Stimulated activated effector memory CD8-positive, alpha-beta T cell treated with anti-CD3 and anti-CD28 coated beads, Interleukin-12 subunit alpha, Interleukin-12 subunit beta, amount 100 ng/mL, for 72 hours (primary cell): ENCODE data around the gene SLCO3A1.

Source experiments
- ATAC-seq: fragments of 150-1000 bp; cut with Tn5 transposase; 2 replicates; pipeline ENCODE4 v1.10.0; 2021
- DNase-seq, 2 donors: peaks; one replicate each; pipeline ENCODE4 v3.0.0; 2021 to 2022; ENCODE audit warnings: low spot score in 2 of 2
- H3K27ac Mint-ChIP-seq: one replicate; pipeline ENCODE4 v1.8.0; 2022; ENCODE audit warnings: mild to moderate bottlenecking, mixed read lengths
- H3K36me3 Mint-ChIP-seq: one replicate; pipeline ENCODE4 v1.8.0; 2022; ENCODE audit warnings: mild to moderate bottlenecking, mixed read lengths
- H3K4me1 Mint-ChIP-seq: one replicate; pipeline ENCODE4 v1.8.0; 2022; ENCODE audit warnings: mixed read lengths
- H3K4me3 Mint-ChIP-seq: one replicate; pipeline ENCODE4 v1.8.0; 2022; ENCODE audit warnings: mild to moderate bottlenecking, mixed read lengths
- H3K9me3 Mint-ChIP-seq: one replicate; pipeline ENCODE4 v1.8.0; 2022; ENCODE audit warnings: mixed read lengths

Gene SLCO3A1

GRCh38 chr15:91853948-91854638 lies 585 bp downstream of the SLCO3A1 start:
- DNase-seq (peak; percentile 46 to 74), ATAC-seq (peak; percentile 25)
- H3K4me3 Mint-ChIP-seq = peak overlapping the region; percentile 75
- peaks cover 70% of the 10 kb centered on the region for H3K4me1 Mint-ChIP-seq
- H3K9me3 Mint-ChIP-seq = no peaks in the 10 kb centered on the region
- peak overlapping the region; percentile 17 for H3K27ac Mint-ChIP-seq
- peaks cover 7% of the 10 kb centered on the region for H3K36me3 Mint-ChIP-seq

GRCh38 chr15:91854639-91854990 lies 1.1 kb downstream of the SLCO3A1 start:
- Mint-ChIP-seq H3K36me3 (peaks cover 7% of the 10 kb centered on the region), H3K27ac (peak overlapping the region; percentile 17), H3K9me3 (no peaks in the 10 kb centered on the region), H3K4me1 (peaks cover 67% of the 10 kb centered on the region), H3K4me3 (peak overlapping the region; percentile 75)
- peak; percentile 8 for ATAC-seq
- DNase-seq = peak in 1 of 2 donors; percentile 58

GRCh38 chr15:91855241-91855640 lies 1.7 kb downstream of the SLCO3A1 start:
- DNase-seq = no peak
- Mint-ChIP-seq H3K36me3 (peaks cover 7% of the 10 kb centered on the region), H3K4me3 (peak overlapping the region; percentile 75), H3K4me1 (peaks cover 67% of the 10 kb centered on the region), H3K9me3 (no peaks in the 10 kb centered on the region), H3K27ac (peak overlapping the region; percentile 17)
- ATAC-seq = no peak

- peaks cover 71% of the 10 kb centered on the region for H3K4me1 Mint-ChIP-seq
- DNase-seq = peak in 1 of 2 donors; percentile 66
- no peak overlapping the region for H3K27ac Mint-ChIP-seq
- H3K36me3 Mint-ChIP-seq = peaks cover 7% of the 10 kb centered on the region
- H3K9me3 Mint-ChIP-seq = no peaks in the 10 kb centered on the region
- peak; percentile 53 for ATAC-seq
- H3K4me3 Mint-ChIP-seq = peak overlapping the region; percentile 75
Measured at GRCh38 chr15:91855684-91856489, 2.4 kb downstream of the SLCO3A1 start.

- ATAC-seq (peak; percentile 3), DNase-seq (no peak)
Measured at GRCh38 chr15:91857224-91857585, 3.7 kb downstream of the SLCO3A1 start.

GRCh38 chr15:91857772-91858171 lies 4.3 kb downstream of the SLCO3A1 start:
- Mint-ChIP-seq H3K9me3 (no peaks in the 10 kb centered on the region), H3K36me3 (peaks cover 1% of the 10 kb centered on the region), H3K4me3 (peak overlapping the region; percentile 5), H3K27ac (peak overlapping the region; percentile 41), H3K4me1 (peaks cover 73% of the 10 kb centered on the region)
- DNase-seq (peak in 1 of 2 donors; percentile 59), ATAC-seq (peak; percentile 74)

More at GRCh38 chr15:91857224-91857585, 3.7 kb downstream of the SLCO3A1 start:
- H3K36me3 Mint-ChIP-seq = peaks cover 7% of the 10 kb centered on the region
- H3K9me3 Mint-ChIP-seq = no peaks in the 10 kb centered on the region
- peaks cover 72% of the 10 kb centered on the region for H3K4me1 Mint-ChIP-seq
- H3K4me3 Mint-ChIP-seq = peak overlapping the region; percentile 5
- peak overlapping the region; percentile 41 for H3K27ac Mint-ChIP-seq

GRCh38 chr15:91860498-91860897 lies 7.0 kb downstream of the SLCO3A1 start:
- no peaks in the 10 kb centered on the region for H3K36me3 Mint-ChIP-seq
- no peaks in the 10 kb centered on the region for H3K9me3 Mint-ChIP-seq
- peaks cover 78% of the 10 kb centered on the region for H3K4me1 Mint-ChIP-seq
- no peak for ATAC-seq
- no peak overlapping the region for H3K4me3 Mint-ChIP-seq
- H3K27ac Mint-ChIP-seq = no peak overlapping the region
- no peak for DNase-seq

- no peak for ATAC-seq
Measured at GRCh38 chr15:91861223-91861622, 7.7 kb downstream of the SLCO3A1 start.

GRCh38 chr15:91862891-91863504 lies 9.5 kb downstream of the SLCO3A1 start:
- Mint-ChIP-seq H3K4me3 (no peak overlapping the region), H3K4me1 (peaks cover 76% of the 10 kb centered on the region), H3K9me3 (no peaks in the 10 kb centered on the region), H3K36me3 (no peaks in the 10 kb centered on the region), H3K27ac (no peak overlapping the region)
- DNase-seq = peak in 1 of 2 donors; percentile 44
- no peak for ATAC-seq

More at GRCh38 chr15:91861223-91861622, 7.7 kb downstream of the SLCO3A1 start:
- Mint-ChIP-seq H3K27ac (no peak overlapping the region), H3K36me3 (no peaks in the 10 kb centered on the region), H3K4me1 (peaks cover 79% of the 10 kb centered on the region), H3K9me3 (no peaks in the 10 kb centered on the region), H3K4me3 (no peak overlapping the region)
- DNase-seq = no peak

- Mint-ChIP-seq H3K36me3 (no peaks in the 10 kb centered on the region), H3K27ac (no peak overlapping the region)
- no peak for DNase-seq
Measured at GRCh38 chr15:91863621-91864255, 10.2 kb downstream of the SLCO3A1 start.

GRCh38 chr15:91864664-91865063 lies 11.2 kb downstream of the SLCO3A1 start:
- H3K4me3 Mint-ChIP-seq = no peak overlapping the region

More at GRCh38 chr15:91863621-91864255, 10.2 kb downstream of the SLCO3A1 start:
- Mint-ChIP-seq H3K4me3 (no peak overlapping the region), H3K4me1 (peaks cover 69% of the 10 kb centered on the region), H3K9me3 (no peaks in the 10 kb centered on the region)
- ATAC-seq = no peak

GRCh38 chr15:91865486-91865885 lies 12.0 kb downstream of the SLCO3A1 start:
- ATAC-seq (no peak), DNase-seq (peak in 1 of 2 donors; percentile 23)
- Mint-ChIP-seq H3K4me3 (no peak overlapping the region), H3K9me3 (no peaks in the 10 kb centered on the region), H3K36me3 (no peaks in the 10 kb centered on the region), H3K4me1 (peaks cover 64% of the 10 kb centered on the region), H3K27ac (no peak overlapping the region)

More at GRCh38 chr15:91864664-91865063, 11.2 kb downstream of the SLCO3A1 start:
- Mint-ChIP-seq H3K9me3 (no peaks in the 10 kb centered on the region), H3K36me3 (no peaks in the 10 kb centered on the region), H3K27ac (peak overlapping the region; percentile 38), H3K4me1 (peaks cover 65% of the 10 kb centered on the region)
- ATAC-seq (peak; percentile 86), DNase-seq (peak in 1 of 2 donors; percentile 47)

- Mint-ChIP-seq H3K4me1 (peaks cover 65% of the 10 kb centered on the region), H3K36me3 (no peaks in the 10 kb centered on the region), H3K27ac (no peak overlapping the region), H3K4me3 (no peak overlapping the region), H3K9me3 (no peaks in the 10 kb centered on the region)
- ATAC-seq (no peak), DNase-seq (no peak)
Measured at GRCh38 chr15:91865950-91866349, 12.4 kb downstream of the SLCO3A1 start.

GRCh38 chr15:91866371-91866905 lies 12.9 kb downstream of the SLCO3A1 start:
- ATAC-seq (no peak), DNase-seq (no peak)
- no peak overlapping the region for H3K4me3 Mint-ChIP-seq
- H3K4me1 Mint-ChIP-seq = peaks cover 65% of the 10 kb centered on the region
- no peaks in the 10 kb centered on the region for H3K36me3 Mint-ChIP-seq
- no peak overlapping the region for H3K27ac Mint-ChIP-seq
- H3K9me3 Mint-ChIP-seq = no peaks in the 10 kb centered on the region

GRCh38 chr15:91866971-91867372 lies 13.5 kb downstream of the SLCO3A1 start:
- no peaks in the 10 kb centered on the region for H3K9me3 Mint-ChIP-seq
- ATAC-seq = no peak
- DNase-seq = no peak
- no peaks in the 10 kb centered on the region for H3K36me3 Mint-ChIP-seq
- H3K4me3 Mint-ChIP-seq = no peak overlapping the region
- peaks cover 64% of the 10 kb centered on the region for H3K4me1 Mint-ChIP-seq
- no peak overlapping the region for H3K27ac Mint-ChIP-seq
